Panc1 (cell line): ENCODE measurements around the gene CYSTM1.

Experiments
- POLR2AphosphoS5 ChIP-seq: IDR thresholded peaks from 2 replicates; pipeline ENCODE4 v1.6.1; 2012; ENCODE audit warnings: mild to moderate bottlenecking, low read depth, low read length, moderate library complexity
- TF ChIP-seq, protein P1 (sequence below): fragments of 450-650 bp; IDR thresholded peaks from 2 replicates; pipeline ENCODE4 v1.5.1; 2017; ENCODE audit warnings: mild to moderate bottlenecking
- TF ChIP-seq, protein P2 (sequence below), 2 experiments: IDR thresholded peaks; 2 replicates each; pipeline ENCODE4 v1.6.1; 2011 to 2012; ENCODE audit warnings: low read depth in 2 of 2, control low read depth in 1 of 2, low read length in 1 of 2, mild to moderate bottlenecking in 1 of 2, moderate library complexity in 1 of 2; ENCODE audit not compliant: insufficient read depth in 1 of 2

DNA sequence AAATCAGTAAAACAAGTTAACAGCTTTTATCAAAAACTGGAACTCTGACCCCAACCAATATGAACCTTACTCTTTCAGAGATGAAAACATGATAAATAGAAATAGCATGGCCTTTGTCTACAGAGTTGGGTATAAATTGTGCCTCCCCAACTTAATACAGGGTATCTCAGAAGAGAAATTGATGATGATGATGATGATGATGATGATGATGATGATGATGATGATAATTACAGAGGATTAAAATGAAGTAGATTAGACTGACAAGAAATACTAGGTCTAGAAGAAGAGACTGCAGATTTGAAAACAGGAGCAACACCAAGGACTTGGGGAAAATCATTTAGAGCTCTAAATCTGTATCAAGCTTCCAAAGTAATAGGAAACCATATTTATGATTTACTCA lies 100.8 kb downstream of the CYSTM1 start:
- TF ChIP-seq, protein P1, sequence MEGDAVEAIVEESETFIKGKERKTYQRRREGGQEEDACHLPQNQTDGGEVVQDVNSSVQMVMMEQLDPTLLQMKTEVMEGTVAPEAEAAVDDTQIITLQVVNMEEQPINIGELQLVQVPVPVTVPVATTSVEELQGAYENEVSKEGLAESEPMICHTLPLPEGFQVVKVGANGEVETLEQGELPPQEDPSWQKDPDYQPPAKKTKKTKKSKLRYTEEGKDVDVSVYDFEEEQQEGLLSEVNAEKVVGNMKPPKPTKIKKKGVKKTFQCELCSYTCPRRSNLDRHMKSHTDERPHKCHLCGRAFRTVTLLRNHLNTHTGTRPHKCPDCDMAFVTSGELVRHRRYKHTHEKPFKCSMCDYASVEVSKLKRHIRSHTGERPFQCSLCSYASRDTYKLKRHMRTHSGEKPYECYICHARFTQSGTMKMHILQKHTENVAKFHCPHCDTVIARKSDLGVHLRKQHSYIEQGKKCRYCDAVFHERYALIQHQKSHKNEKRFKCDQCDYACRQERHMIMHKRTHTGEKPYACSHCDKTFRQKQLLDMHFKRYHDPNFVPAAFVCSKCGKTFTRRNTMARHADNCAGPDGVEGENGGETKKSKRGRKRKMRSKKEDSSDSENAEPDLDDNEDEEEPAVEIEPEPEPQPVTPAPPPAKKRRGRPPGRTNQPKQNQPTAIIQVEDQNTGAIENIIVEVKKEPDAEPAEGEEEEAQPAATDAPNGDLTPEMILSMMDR = no peak
- no peak for TF ChIP-seq POLR2AphosphoS5
- TF ChIP-seq, protein P2, sequence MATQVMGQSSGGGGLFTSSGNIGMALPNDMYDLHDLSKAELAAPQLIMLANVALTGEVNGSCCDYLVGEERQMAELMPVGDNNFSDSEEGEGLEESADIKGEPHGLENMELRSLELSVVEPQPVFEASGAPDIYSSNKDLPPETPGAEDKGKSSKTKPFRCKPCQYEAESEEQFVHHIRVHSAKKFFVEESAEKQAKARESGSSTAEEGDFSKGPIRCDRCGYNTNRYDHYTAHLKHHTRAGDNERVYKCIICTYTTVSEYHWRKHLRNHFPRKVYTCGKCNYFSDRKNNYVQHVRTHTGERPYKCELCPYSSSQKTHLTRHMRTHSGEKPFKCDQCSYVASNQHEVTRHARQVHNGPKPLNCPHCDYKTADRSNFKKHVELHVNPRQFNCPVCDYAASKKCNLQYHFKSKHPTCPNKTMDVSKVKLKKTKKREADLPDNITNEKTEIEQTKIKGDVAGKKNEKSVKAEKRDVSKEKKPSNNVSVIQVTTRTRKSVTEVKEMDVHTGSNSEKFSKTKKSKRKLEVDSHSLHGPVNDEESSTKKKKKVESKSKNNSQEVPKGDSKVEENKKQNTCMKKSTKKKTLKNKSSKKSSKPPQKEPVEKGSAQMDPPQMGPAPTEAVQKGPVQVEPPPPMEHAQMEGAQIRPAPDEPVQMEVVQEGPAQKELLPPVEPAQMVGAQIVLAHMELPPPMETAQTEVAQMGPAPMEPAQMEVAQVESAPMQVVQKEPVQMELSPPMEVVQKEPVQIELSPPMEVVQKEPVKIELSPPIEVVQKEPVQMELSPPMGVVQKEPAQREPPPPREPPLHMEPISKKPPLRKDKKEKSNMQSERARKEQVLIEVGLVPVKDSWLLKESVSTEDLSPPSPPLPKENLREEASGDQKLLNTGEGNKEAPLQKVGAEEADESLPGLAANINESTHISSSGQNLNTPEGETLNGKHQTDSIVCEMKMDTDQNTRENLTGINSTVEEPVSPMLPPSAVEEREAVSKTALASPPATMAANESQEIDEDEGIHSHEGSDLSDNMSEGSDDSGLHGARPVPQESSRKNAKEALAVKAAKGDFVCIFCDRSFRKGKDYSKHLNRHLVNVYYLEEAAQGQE (IDR thresholded peaks at IDR 0.05; ENCODE audit: insufficient read depth in 1 of 2, low read depth in 2 of 2, low read length in 1 of 2) = no peak
